ENCODE measurements around the gene CNTNAP5.

DNA sequence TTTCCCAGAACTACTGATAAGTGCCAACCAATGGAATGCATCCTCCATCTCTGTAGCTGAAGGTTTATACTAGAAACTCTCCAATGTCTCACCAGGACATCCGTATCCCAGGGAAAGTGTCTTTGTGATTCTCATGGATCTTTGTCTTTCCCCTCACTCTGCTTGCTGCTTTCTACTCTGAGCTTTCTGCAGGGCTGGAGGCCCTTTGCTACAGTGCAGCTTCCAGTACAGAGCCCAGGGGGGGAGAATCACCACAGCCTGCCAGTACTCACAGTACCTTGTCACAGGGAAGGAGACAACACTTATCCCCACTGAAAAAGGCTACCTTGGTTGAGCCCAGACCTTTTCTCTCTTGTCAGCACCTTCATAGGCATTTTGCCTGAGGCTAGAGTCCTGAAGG, 627.0 kb downstream of the CNTNAP5 start:
- TF ChIP-seq, protein P1, sequence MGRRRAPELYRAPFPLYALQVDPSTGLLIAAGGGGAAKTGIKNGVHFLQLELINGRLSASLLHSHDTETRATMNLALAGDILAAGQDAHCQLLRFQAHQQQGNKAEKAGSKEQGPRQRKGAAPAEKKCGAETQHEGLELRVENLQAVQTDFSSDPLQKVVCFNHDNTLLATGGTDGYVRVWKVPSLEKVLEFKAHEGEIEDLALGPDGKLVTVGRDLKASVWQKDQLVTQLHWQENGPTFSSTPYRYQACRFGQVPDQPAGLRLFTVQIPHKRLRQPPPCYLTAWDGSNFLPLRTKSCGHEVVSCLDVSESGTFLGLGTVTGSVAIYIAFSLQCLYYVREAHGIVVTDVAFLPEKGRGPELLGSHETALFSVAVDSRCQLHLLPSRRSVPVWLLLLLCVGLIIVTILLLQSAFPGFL (CRISPR knock-in tag; IDR thresholded peaks at IDR 0.05), result no peak
- TF ChIP-seq CTCF (CRISPR knock-in tag; IDR thresholded peaks at IDR 0.05) (no peak), HINFP (CRISPR knock-in tag; IDR thresholded peaks at IDR 0.05; ENCODE audit: low read depth) (no peak), ARNT (IDR thresholded peaks at IDR 0.05) (no peak), ZZZ3 (CRISPR knock-in tag; IDR thresholded peaks at IDR 0.05; ENCODE audit: borderline replicate concordance) (no peak), ZNF292 (CRISPR knock-in tag; IDR thresholded peaks at IDR 0.05; ENCODE audit: borderline replicate concordance, low read depth) (no peak), CHCHD3 (CRISPR knock-in tag; IDR thresholded peaks at IDR 0.05) (no peak), NRL (CRISPR knock-in tag; IDR thresholded peaks at IDR 0.05; ENCODE audit: borderline replicate concordance) (no peak), ZNF274 (CRISPR knock-in tag; IDR thresholded peaks at IDR 0.05) (no peak), SP2 (CRISPR knock-in tag; IDR thresholded peaks at IDR 0.05) (no peak), POLR2A (IDR thresholded peaks at IDR 0.05; ENCODE audit: insufficient read depth in 1 of 2, low read depth in 2 of 2, low read length in 2 of 2) (no peak), ZNF232 (CRISPR knock-in tag; IDR thresholded peaks at IDR 0.05; ENCODE audit: borderline replicate concordance) (no peak)
